Mesendoderm (in vitro differentiated cells): ENCODE results near the gene CLCN6.

ENCODE experiments used
- DNase-seq: peaks from one replicate; pipeline ENCODE4 v3.0.0; 2013
- H2AK5ac ChIP-seq: 2 replicates; pipeline ENCODE4 v1.6.1; 2013; ENCODE audit warnings: low read length, inconsistent platforms
- H2BK120ac ChIP-seq: 2 replicates; pipeline ENCODE4 v1.6.1; 2013; ENCODE audit warnings: low read depth, mild to moderate bottlenecking, low read length, moderate library complexity, mixed read lengths
- H2BK15ac ChIP-seq: replicated peaks from 2 replicates; pipeline ENCODE4 v1.6.1; 2013; ENCODE audit warnings: low read depth, mild to moderate bottlenecking, moderate library complexity
- H2BK5ac ChIP-seq: 2 replicates; pipeline ENCODE4 v1.6.1; 2013; ENCODE audit warnings: low read length, inconsistent platforms
- H3K18ac ChIP-seq: 2 replicates; pipeline ENCODE4 v1.6.1; 2013; ENCODE audit warnings: mild to moderate bottlenecking, low read length, mixed read lengths
- H3K23ac ChIP-seq: one replicate; pipeline ENCODE4 v1.6.1; 2013; ENCODE audit warnings: low read length
- H3K27ac ChIP-seq: 2 replicates; pipeline ENCODE4 v1.5.1; 2013; ENCODE audit warnings: low read depth, mild to moderate bottlenecking, inconsistent platforms, low read length, moderate library complexity
- H3K27me3 ChIP-seq: 2 replicates; pipeline ENCODE4 v1.6.1; 2013; ENCODE audit warnings: low read length, control low read depth, mild to moderate bottlenecking, inconsistent platforms; ENCODE audit not compliant: insufficient read depth, poor library complexity
- H3K36me3 ChIP-seq: 2 replicates; pipeline ENCODE4 v1.6.1; 2013; ENCODE audit warnings: low read length, inconsistent platforms; ENCODE audit not compliant: control insufficient read depth, insufficient read depth
- H3K4ac ChIP-seq: one replicate; pipeline ENCODE4 v1.6.1; 2013; ENCODE audit warnings: low read depth, mild to moderate bottlenecking, low read length, moderate library complexity
- H3K4me1 ChIP-seq: 2 replicates; pipeline ENCODE4 v1.6.1; 2013; ENCODE audit warnings: low read depth, low read length, inconsistent platforms; ENCODE audit not compliant: control insufficient read depth
- H3K4me2 ChIP-seq: 2 replicates; pipeline ENCODE4 v1.6.1; 2013; ENCODE audit warnings: low read length
- H3K4me3 ChIP-seq: 2 replicates; pipeline ENCODE4 v1.5.1; 2013; ENCODE audit warnings: mild to moderate bottlenecking, low read length
- H3K56ac ChIP-seq: one replicate; pipeline ENCODE4 v1.6.1; 2013; ENCODE audit warnings: low read length
- H3K79me1 ChIP-seq: 2 replicates; pipeline ENCODE4 v1.6.1; 2013; ENCODE audit warnings: low read length, inconsistent platforms
- H3K79me2 ChIP-seq: 2 replicates; pipeline ENCODE4 v1.6.1; 2013; ENCODE audit warnings: mild to moderate bottlenecking, low read length; ENCODE audit not compliant: control insufficient read depth, insufficient read depth
- H3K9ac ChIP-seq: 2 replicates; pipeline ENCODE4 v1.6.1; 2013; ENCODE audit warnings: low read length, inconsistent platforms
- H4K5ac ChIP-seq: one replicate; pipeline ENCODE4 v1.6.1; 2013; ENCODE audit warnings: low read length
- H4K8ac ChIP-seq: one replicate; pipeline ENCODE4 v1.6.1; 2013; ENCODE audit warnings: low read depth, mild to moderate bottlenecking, control low read depth, low read length, moderate library complexity
- WGBS: extraction: QIAGEN DNeasy Blood & Tissue Kit; methylation state at CpG from one replicate; pipeline ENCODE4 v1.1.7; 2013; ENCODE audit warnings: low lambda C conversion rate, missing lambda C conversion rate; ENCODE audit not compliant: insufficient coverage; ENCODE audit errors: extremely low coverage; 5-methylcytosine and 5-hydroxymethylcytosine counted together

Gene CLCN6

GRCh38 chr1:11885916-11886315 lies 79.9 kb downstream of the CLCN6 start:
- no peak overlapping the region for H3K23ac ChIP-seq
- no peaks in the 10 kb centered on the region for H3K79me2 ChIP-seq
- peaks cover 8% of the 10 kb centered on the region for H3K4me1 ChIP-seq
- H3K4me2 ChIP-seq: no peak overlapping the region
- H4K8ac ChIP-seq: no peak overlapping the region
- no peak overlapping the region for H2BK120ac ChIP-seq
- no peak overlapping the region for H3K4ac ChIP-seq
- no peak overlapping the region for H3K56ac ChIP-seq
- H2AK5ac ChIP-seq: no peak overlapping the region
- DNase-seq: no peak
- H3K27ac ChIP-seq: no peak overlapping the region
- no peaks in the 10 kb centered on the region for H3K79me1 ChIP-seq
- H3K27me3 ChIP-seq: no peaks in the 10 kb centered on the region
- H3K4me3 ChIP-seq: no peak overlapping the region
- no peak overlapping the region for H3K9ac ChIP-seq
- H3K36me3 ChIP-seq: no peaks in the 10 kb centered on the region
- WGBS: no CpG with 5 or more reads among the region's 6 CpGs
- no peak overlapping the region for H4K5ac ChIP-seq
- H2BK5ac ChIP-seq: no peak overlapping the region
- H3K18ac ChIP-seq: no peak overlapping the region
- H2BK15ac ChIP-seq: no peak overlapping the region

- no peak overlapping the region for H2BK15ac ChIP-seq
- H2BK120ac ChIP-seq: no peak overlapping the region
- H3K27me3 ChIP-seq: no peaks in the 10 kb centered on the region
- no peaks in the 10 kb centered on the region for H3K79me2 ChIP-seq
- H3K4me3 ChIP-seq: no peak overlapping the region
- H3K23ac ChIP-seq: no peak overlapping the region
- no CpG with 5 or more reads among the region's 19 CpGs for WGBS
- H3K56ac ChIP-seq: no peak overlapping the region
- H3K79me1 ChIP-seq: no peaks in the 10 kb centered on the region
- no peaks in the 10 kb centered on the region for H3K36me3 ChIP-seq
- H3K4me1 ChIP-seq: peaks cover 8% of the 10 kb centered on the region
- no peak overlapping the region for H3K4ac ChIP-seq
- no peak overlapping the region for H2BK5ac ChIP-seq
- DNase-seq: no peak
- no peak overlapping the region for H3K18ac ChIP-seq
- H3K4me2 ChIP-seq: no peak overlapping the region
- H3K9ac ChIP-seq: no peak overlapping the region
- no peak overlapping the region for H2AK5ac ChIP-seq
- no peak overlapping the region for H4K8ac ChIP-seq
- H4K5ac ChIP-seq: no peak overlapping the region
- H3K27ac ChIP-seq: no peak overlapping the region
Observed at GRCh38 chr1:11886986-11887665, 81.1 kb downstream of the CLCN6 start.

GRCh38 chr1:11887666-11888007 lies 81.6 kb downstream of the CLCN6 start:
- no peak overlapping the region for H2BK15ac ChIP-seq
- H2AK5ac ChIP-seq: no peak overlapping the region
- no peak overlapping the region for H3K23ac ChIP-seq
- no peaks in the 10 kb centered on the region for H3K79me1 ChIP-seq
- no peak overlapping the region for H2BK5ac ChIP-seq
- no peak overlapping the region for H3K18ac ChIP-seq
- H3K4me1 ChIP-seq: peaks cover 7% of the 10 kb centered on the region
- H3K9ac ChIP-seq: no peak overlapping the region
- no CpG with 5 or more reads among the region's 7 CpGs for WGBS
- no peak for DNase-seq
- no peaks in the 10 kb centered on the region for H3K79me2 ChIP-seq
- H3K27me3 ChIP-seq: no peaks in the 10 kb centered on the region
- H3K36me3 ChIP-seq: no peaks in the 10 kb centered on the region
- H4K8ac ChIP-seq: no peak overlapping the region
- H4K5ac ChIP-seq: no peak overlapping the region
- no peak overlapping the region for H3K4me3 ChIP-seq
- no peak overlapping the region for H3K56ac ChIP-seq
- H3K27ac ChIP-seq: no peak overlapping the region
- no peak overlapping the region for H3K4ac ChIP-seq
- no peak overlapping the region for H2BK120ac ChIP-seq
- H3K4me2 ChIP-seq: no peak overlapping the region

GRCh38 chr1:11888206-11888876 lies 82.3 kb downstream of the CLCN6 start:
- H3K9ac ChIP-seq: no peak overlapping the region
- H3K18ac ChIP-seq: no peak overlapping the region
- H3K4me2 ChIP-seq: no peak overlapping the region
- H4K8ac ChIP-seq: no peak overlapping the region
- DNase-seq: no peak
- H3K56ac ChIP-seq: peak overlapping the region; percentile 42
- H3K4ac ChIP-seq: no peak overlapping the region
- no peak overlapping the region for H2AK5ac ChIP-seq
- H3K4me1 ChIP-seq: peaks cover under 1% of the 10 kb centered on the region
- H3K79me2 ChIP-seq: no peaks in the 10 kb centered on the region
- H2BK5ac ChIP-seq: no peak overlapping the region
- H3K4me3 ChIP-seq: no peak overlapping the region
- no peak overlapping the region for H4K5ac ChIP-seq
- H2BK15ac ChIP-seq: no peak overlapping the region
- no peaks in the 10 kb centered on the region for H3K79me1 ChIP-seq
- no peak overlapping the region for H3K27ac ChIP-seq
- WGBS: no CpG with 5 or more reads among the region's 15 CpGs
- no peaks in the 10 kb centered on the region for H3K36me3 ChIP-seq
- H3K23ac ChIP-seq: no peak overlapping the region
- H3K27me3 ChIP-seq: no peaks in the 10 kb centered on the region
- H2BK120ac ChIP-seq: no peak overlapping the region

- Histone ChIP-seq H3K23ac (no peak overlapping the region), H3K27ac (no peak overlapping the region), H3K79me1 (no peaks in the 10 kb centered on the region), H4K8ac (no peak overlapping the region), H3K56ac (no peak overlapping the region), H2BK15ac (no peak overlapping the region), H3K36me3 (no peaks in the 10 kb centered on the region), H2BK5ac (no peak overlapping the region), H3K4me2 (no peak overlapping the region), H3K27me3 (no peaks in the 10 kb centered on the region), H2AK5ac (no peak overlapping the region), H3K18ac (no peak overlapping the region), H3K4ac (no peak overlapping the region), H3K79me2 (no peaks in the 10 kb centered on the region), H3K9ac (no peak overlapping the region), H3K4me1 (no peaks in the 10 kb centered on the region), H2BK120ac (no peak overlapping the region), H4K5ac (no peak overlapping the region), H3K4me3 (no peak overlapping the region)
- no CpG with 5 or more reads among the region's 3 CpGs for WGBS
- DNase-seq: no peak
Observed at GRCh38 chr1:11888877-11889208, 82.9 kb downstream of the CLCN6 start.
